NCI-H510A (cell line): ENCODE results near the gene DDX28.

ENCODE experiments used
- DNase-seq: peaks from one replicate; lab custom pipeline; 2025; lab: John Stamatoyannopoulos, UW

Gene DDX28, protein sequence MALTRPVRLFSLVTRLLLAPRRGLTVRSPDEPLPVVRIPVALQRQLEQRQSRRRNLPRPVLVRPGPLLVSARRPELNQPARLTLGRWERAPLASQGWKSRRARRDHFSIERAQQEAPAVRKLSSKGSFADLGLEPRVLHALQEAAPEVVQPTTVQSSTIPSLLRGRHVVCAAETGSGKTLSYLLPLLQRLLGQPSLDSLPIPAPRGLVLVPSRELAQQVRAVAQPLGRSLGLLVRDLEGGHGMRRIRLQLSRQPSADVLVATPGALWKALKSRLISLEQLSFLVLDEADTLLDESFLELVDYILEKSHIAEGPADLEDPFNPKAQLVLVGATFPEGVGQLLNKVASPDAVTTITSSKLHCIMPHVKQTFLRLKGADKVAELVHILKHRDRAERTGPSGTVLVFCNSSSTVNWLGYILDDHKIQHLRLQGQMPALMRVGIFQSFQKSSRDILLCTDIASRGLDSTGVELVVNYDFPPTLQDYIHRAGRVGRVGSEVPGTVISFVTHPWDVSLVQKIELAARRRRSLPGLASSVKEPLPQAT

DNA sequence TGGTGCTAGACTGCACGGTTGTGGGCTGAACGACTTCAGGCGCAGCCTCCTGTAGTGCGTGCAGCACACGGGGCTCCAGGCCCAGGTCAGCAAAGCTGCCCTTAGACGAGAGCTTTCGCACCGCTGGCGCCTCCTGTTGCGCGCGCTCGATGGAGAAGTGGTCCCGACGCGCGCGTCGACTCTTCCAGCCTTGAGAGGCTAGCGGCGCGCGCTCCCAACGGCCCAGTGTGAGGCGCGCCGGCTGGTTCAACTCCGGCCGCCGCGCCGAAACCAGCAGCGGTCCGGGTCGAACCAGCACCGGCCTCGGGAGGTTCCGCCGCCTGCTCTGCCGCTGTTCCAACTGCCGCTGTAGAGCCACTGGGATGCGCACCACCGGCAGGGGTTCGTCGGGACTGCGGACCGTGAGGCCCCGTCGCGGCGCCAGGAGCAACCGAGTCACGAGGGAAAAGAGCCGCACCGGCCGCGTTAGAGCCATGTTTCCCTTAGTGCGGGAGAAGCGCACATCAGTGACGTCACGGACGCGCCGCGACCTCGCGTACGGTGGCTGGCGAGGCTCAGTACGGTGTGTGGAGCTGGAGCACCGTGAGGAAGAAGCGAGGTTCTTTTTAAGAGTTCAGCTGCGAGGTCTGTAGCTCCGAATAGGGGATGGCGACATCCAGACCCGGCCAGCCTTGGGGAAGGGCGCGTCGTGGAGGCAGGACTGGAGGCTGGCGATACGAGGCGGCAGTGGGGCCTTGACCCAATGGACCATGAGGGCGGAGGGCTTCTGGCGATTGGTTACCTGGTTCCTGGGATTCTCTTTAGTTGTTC is at the start of gene DDX28, which contains the start of gene DUS2:
DDX28 (minus strand) TSS at position 505 of the 810 bp plus-strand sequence; CDS start at position 475, 30 bp downstream.
DUS2 (plus strand) TSS at position 557 of the 810 bp plus-strand sequence. CDS start 14,740 bp downstream, outside the sequence.
- DNase-seq = peak; percentile 64

DNA sequence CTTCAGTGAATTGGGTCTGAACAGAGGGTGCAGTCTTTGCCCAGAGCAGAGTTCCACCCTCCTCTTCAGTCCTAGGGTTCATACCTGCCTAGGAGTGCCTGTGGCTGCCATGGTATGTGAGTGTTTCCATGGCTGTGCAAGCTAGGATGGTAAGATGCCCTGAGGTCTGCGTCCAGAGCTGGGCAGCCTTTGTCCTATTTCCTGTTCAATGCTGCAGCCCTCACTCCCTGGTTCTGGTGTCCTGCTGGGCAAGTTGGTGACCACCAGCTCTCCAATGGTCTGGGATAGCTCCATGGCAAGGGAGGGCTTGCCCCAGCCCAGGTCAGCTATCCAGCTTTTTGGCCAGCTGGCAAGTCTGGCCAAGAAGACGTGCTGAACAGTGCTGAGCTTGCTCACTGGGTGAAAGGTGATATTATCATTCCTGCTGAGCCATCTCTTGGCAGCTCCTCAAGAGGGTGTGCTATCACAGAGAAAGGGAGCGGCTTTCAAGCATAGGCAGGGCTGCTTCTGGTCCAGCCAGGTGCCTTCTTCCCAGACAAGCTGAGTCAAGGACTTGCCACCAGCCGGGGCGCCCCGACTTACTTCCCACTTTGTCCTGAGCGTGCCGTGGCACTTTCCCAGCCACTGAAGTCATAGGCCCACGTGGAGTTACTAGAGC is 49.1 kb upstream of the DDX28 start:
- DNase-seq = no peak

DNA sequence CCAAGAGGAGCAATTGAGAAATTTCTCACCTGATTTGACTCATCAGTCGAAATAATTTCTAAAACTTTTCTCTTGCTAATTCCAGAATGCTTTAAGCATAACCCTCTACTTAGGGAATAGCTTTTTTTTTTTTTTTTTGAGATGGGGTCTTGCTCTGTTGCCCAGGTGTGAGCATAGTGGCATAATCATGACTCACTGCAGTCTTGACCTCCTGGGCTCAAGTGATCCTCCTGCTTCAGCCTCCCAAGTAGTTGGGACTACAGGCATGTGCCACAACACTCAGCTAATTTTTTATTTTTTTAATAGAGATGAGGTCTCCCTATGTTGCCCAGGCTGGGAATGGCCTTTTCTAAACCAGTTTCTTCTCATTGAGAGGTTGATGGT is 48.5 kb upstream of the DDX28 start:
- no peak for DNase-seq

DNA sequence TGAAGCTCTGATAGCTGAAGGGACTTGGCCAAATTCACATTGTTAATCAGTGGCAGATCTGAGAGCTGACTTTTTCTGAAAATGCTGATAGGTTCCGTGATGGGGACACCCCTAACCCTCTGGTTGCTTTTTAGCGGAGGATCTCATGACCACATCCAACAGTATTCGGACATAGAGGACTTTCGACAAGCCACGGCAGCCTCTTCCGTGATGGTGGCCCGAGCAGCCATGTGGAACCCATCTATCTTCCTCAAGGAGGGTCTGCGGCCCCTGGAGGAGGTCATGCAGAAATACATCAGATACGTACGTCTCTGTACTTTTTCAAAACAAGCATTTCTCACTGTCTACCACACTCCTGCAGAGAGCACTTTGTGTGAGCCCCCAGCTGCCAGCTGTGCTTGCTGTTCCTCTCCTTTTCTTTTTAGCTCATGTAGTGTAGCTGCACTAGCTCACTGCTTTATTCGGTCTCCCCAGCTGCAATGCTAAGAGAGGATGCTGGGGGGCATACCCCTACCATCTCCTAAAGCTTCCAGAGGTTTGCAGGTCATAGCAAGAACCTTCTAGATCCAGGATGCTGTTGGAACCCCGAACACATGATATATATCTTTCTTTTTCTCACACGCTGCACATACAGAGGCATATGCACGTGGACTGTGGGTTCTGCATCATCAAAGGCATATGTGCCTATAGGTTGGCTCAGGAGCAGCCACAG is 47.9 kb upstream of the DDX28 start:
- DNase-seq = no peak

DNA sequence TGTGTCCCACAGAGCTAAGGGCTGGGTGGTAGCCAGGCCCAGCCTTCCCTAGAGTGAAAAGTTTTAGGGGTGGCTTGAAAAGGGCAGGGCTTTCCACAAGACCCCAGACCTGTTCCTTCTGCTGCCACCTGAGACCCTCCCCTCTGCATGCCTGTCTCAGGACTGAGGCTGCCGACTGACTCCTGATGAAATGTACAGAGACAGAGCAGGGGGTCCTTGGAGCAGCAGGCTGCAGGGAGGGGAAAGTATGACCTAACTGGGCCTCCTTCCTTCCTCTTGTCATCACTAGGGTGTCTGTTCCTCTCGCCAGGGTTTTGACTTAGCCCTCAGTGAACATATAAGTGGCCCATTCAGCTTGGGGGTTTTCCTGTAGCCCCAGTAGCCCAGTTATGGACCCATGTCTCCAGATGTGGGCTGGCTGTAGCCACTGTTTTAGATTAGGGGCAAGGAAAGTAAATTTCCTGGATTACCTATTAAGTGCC is 47.3 kb upstream of the DDX28 start:
- no peak for DNase-seq

DNA sequence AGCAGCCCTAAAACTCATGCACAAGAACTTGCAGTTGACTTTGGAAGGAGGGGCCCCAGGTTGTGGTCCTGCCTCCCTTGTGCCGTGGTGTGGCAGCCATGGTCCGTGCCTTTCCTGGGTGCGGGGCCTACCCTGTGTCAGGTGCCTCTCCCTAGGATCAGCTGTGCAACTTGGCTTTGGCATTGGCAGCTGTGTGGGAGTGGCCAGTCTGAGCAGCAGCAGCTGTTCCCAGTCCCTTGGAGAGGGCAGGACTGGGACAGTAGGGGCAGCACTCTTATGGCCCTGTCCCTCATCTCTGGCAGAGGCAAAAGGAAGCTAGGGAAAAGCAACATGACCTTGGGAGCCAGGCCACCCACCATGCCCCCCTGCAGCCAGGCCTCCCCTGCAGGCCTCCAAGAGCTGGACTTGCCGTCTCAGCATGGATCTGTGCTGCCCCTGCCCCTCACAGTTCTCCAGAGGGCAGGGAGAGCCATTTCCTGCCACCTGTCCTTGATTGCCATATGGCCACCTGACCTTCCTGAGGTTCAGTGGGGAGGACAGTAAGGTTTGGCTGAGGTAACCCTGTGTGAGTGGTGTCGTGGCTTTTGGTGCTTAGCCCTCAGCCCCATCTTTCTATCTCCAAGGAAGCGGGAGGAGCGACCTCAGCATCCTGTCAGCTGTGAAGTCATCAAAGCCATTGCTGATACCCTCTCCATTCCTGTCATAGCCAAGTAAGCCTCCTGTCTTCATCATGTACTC is 46.6 kb upstream of the DDX28 start:
- DNase-seq = peak; percentile 71

DNA sequence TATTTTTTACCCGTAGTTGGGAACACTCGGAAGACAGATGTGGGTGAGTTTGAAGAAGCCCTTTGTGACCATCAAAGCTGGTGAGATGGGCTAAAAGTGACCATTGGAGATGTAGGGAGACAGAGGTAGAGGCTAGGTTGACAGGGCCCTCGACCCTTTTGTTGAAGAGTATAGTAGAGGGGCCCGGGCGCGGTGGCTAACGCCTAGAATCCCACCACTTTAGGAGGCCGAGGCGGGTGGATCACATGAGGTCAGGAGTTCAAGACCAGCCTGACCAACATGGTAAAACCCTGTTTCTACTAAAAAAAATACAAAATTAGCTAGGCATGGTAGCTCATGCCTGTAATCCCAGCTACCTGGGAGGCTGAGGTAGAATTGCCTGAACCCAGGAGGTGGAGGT is 45.9 kb upstream of the DDX28 start:
- no peak for DNase-seq

DNA sequence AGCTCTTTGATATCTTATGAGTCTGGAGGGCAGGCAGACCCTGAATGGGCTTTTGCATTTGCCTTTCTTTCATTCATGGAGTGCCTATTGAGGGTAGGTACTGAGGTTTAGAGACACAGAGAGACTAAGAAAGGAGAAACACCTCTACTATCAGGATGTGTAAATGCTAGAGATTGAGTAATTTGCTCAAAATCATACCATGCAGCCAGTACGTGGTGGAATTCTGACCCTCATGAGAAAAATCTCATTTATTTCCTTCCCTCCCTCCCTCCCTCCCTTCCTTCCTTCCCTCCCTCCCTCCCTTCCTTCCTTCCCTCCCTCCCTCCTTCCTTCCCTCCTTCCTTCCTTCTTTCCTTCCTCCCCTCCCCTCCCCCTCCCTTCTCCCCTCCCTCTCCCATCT is 43.7 kb upstream of the DDX28 start:
- no peak for DNase-seq

DNA sequence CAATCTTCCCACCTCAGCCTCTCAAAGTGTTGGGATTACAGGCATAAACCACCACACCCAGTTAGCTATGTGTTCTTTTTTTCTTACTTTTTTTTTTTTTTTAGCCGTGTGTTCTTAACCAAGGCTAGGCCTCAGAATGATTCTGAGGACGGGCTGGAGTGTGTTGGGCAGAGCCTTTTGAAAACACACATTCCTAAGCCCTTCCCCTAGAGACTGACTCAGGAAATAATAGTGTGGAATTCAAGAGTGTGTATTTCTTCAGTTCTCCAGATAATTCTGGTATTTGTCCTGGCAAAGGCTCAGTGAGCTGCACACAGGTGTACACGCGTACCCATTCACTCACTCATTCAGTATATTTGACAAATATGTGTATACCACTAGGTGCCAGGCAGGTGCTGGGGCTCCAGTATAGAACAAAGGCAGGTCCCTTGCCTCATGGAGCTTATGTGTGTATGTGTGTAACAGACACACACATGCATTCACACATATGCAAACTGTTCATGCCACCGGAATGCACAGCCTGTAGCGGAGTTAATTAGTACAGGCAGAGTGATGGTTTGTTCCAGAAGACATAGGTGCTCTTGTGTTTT is 42.8 kb upstream of the DDX28 start:
- no peak for DNase-seq

DNA sequence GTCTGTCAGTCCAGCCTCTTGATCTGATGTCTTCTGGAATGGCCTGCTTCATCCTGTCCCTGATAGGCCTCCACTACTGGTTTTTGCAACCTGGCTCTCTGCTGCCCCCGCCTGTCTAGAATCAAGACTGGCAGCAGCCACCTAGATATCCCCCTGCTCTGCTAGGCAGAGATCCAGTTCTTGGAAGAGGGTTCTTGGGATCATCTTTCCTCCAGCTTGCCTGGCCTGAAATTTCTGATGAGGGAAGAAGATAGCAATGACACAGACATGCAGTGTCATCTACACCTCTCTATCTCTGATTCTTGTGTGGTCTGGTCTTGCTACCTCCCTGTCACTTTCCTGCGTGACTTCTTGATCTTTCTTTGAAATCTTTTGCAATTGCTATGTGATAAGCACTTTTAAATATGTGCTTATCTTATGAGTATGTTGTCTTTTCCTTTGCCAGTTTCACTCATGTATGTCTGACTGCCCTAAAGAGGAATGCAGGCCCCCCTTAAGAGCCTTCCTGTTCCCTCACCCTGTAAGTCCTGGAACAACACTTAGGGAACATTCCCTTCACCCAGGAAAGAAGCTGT is 41.8 kb upstream of the DDX28 start:
- DNase-seq = no peak

DNA sequence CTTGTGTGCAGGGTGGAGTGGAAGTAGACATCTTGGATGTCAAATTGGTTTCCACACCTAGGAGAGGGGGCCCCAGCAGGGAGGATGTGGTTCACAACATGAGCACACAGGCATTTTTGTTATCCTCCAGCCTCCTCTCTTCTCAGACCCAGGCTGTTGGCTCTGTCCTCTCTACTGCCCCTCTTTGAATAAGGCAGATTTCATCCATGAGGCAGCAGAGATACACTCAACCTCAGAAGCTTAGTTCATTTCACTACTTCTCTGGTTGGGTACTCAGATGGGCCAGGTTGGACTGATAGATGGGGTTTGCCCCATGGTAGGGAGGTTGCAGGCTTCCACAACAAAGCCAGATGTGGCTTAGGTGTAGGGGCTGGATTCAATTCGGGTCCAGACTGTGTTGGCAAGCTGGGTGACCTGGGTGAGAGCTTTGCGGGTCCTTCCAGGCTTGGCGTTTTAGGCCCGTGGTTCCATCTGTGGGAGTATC is 39.9 kb upstream of the DDX28 start:
- no peak for DNase-seq

DNA sequence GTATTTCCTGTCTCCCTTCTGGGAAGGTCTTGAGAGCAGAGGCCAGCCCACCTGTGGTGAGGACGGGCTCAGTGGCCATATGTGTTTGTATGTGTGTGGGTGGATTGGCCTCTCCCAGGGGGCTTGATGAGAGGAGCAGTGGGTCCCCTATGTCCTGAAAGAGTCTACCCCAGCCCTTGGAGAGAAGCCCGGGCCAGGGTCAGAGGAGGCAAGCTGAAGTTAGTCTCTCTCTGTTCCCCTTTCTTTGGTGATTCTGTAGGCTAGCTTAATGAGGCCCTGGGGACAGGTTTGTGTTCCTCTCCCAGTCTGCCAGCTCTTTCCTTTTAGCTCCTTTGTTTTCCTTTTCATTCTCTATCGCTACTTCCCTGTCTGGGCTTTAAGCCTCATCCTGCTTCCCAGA is 38.4 kb upstream of the DDX28 start:
- DNase-seq = no peak

DNA sequence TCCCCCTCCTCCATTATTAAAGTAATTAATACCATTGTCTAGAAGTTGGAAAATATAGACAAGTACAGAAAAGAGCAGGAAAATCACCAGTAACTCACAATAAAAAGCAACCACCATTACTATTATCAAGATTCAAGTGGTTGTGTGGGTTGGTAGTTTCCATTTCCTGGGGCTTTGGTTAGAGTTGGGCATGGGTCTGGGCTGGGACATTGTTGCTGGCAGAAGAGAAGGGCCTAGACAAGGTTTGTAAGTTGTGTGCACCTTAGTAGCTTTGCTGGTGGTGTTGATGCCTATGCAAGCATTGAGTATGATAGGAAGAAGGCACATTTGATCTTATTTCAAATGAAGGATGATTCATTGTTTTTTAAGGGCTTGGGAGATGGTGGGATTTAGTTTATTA is 36.8 kb upstream of the DDX28 start:
- no peak for DNase-seq

DNA sequence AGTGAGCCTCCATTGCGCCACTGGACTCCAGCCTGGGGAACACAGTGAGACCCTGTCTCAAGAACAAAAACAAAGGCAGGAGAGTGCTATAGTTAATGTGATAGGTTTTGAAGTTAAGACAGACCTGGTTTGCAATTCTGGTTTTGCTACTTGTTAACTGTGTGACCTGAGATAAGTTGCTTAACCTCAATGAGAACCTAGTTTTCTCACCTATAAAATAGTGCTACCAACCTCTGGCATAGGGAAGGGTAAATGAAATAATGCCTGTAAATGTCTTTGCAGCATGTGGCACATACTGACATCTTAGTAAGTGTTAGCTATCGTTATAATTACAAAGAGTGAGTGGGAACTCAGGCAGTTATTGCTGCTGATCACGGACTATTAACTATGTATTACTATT is 32.4 kb upstream of the DDX28 start:
- DNase-seq = no peak

DNA sequence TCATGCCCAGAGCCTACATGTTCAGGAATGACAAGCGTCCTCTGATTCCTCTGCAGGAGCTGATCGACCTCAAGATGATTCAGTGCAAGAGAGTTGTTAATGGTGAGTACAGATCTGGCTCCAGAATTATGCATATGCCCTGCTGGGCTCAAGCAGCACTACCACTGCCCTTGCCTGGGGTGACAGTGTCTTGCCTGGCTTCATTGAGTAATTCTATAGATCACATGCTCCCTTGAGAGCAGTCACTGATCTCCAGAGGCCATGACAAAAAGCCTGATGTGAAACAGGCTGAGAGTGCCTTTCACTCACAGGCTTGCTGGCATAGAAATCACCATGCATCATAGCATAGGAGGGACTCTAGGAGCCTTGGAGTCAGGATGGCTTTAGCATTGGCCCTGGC is 26.4 kb upstream of the DDX28 start:
- DNase-seq = no peak

DNA sequence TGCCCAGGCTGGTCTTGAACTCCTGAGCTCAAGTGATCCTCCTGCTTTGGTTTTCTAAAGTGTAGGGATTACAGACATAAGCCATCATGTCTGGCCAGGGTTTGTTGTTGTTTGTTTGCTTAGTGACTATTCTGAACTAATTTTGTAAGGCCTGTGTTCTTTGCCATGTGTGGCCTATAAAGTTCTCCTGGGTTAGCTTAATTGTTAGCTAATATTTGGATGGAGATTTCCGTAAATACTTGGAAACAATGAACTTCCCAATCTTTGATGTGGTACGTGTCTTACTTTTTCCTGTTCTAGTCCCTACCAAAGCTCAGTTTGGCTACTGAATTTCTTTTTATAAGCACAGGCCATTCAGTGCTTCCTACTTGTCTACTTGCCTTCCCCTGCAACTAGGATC is 25.0 kb upstream of the DDX28 start:
- DNase-seq = no peak

DNA sequence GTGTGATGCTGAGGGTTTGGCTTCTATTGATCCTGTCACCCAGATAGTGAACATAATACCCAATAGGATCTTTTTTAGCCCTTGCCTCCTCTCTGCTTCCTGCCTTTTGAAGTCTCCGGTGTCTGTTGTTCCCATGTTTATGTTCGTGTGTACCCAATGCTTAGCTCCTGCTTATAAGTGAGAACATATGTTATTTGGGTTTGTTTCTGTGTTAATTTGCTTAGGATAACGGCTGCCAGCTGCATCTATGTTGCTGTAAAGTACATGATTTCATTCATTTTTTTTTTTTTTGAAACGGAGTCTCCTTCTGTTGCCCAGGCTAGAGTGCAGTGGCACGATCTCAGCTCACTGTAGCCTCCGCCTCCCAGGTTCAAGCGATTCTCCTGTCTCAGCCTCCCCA is 23.1 kb upstream of the DDX28 start:
- no peak for DNase-seq

DNA sequence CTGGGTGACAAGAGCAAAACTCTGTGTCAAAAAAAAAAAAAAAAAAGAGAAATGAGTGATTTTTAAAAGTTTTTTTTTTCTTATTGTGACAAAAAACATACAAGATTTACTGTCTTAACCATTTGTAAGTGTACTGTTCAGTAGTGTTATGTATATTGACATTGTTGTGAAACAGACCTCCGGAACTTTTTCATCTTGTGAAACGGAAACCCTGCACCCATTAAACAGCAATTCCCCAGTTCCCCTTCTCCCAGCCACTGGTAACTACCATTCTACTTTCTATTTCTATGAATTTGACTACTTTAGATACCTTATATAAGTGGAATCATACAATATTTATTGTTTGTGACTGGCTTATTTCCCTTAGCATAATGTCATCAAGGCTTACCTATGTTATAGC is 18.8 kb upstream of the DDX28 start:
- DNase-seq = no peak

DNA sequence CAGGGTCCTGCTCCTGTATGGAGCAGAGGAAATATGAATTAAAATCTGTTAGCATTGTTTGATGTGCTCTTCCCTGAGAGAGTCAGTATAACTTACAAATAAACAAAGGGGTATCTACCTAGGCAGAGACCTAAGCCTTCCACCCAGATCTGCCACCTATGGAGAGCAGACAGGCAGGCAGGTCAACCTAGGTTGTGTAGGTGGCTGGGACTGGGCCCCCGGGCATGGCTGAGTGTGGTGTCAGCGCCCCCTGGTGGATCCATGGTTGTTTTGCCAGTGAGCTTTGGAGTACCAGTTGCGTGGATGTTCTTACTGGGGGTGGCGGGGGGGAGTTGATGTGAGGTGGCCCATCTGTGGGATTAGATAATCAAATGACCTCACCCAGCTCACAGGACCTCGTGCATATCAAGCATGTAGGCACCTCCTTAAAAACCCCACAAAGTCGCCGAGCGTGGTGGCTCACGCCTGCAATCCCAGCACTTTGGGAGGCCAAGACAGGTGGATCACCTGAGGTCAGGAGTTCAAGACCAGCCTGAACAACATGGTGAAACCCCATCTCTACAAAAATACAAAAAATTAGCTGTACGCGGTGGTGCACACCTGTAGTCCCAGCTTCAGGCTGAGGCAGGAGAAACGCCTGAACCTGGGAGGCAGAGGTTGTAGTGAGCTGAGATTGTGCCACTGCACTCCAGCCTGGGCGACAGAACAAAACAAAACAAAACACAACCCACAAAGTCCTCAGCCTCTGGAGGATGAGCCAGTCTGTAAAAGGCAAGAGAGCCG is 17.7 kb upstream of the DDX28 start:
- peak; percentile 25 for DNase-seq
